WTC11 (cell line): ENCODE data around the gene ZCCHC2. TPM values are rescaled to one million over a fixed set of nuclear protein-coding genes. Genes with fewer than 3 reads are reported as not detected.

Experiments
- ATAC-seq: fragments of 200-7000 bp; cut with Tn5 transposase; 2 replicates; pipeline ENCODE4 v1.10.0; 2021; ENCODE audit warnings: mild to moderate bottlenecking, moderate library complexity
- CTCF ChIA-PET: fragments of 300-600 bp; sonication (Branson Sonifier 250); formaldehyde crosslinking; loops from one replicate; lab custom pipeline; 2021; ENCODE audit warnings: antibody characterized with exemption; lab: Charles Lee
- POLR2A ChIA-PET: fragments of 350-600 bp; sonication (Branson Sonifier 250); formaldehyde crosslinking; loops from one replicate; lab custom pipeline; 2021; ENCODE audit warnings: antibody characterized with exemption; lab: Charles Lee
- DNase-seq: peaks from one replicate; pipeline ENCODE4 v3.0.0; 2021; ENCODE audit warnings: low spot score
- H3K27ac Mint-ChIP-seq: 2 replicates; pipeline ENCODE4 v1.8.0; 2021; ENCODE audit warnings: mixed read lengths
- H3K27me3 Mint-ChIP-seq: 2 replicates; pipeline ENCODE4 v1.8.0; 2021; ENCODE audit warnings: low read depth, mild to moderate bottlenecking, moderate library complexity, mixed read lengths
- H3K36me3 Mint-ChIP-seq: 2 replicates; pipeline ENCODE4 v1.8.0; 2021; ENCODE audit warnings: mixed read lengths
- H3K4me1 Mint-ChIP-seq: 2 replicates; pipeline ENCODE4 v1.8.0; 2022; ENCODE audit warnings: mixed read lengths
- H3K4me3 Mint-ChIP-seq: 2 replicates; pipeline ENCODE4 v1.8.0; 2021; ENCODE audit warnings: mild to moderate bottlenecking, moderate library complexity, mixed read lengths
- H3K9me3 Mint-ChIP-seq: 2 replicates; pipeline ENCODE4 v1.8.0; 2021; ENCODE audit warnings: mixed read lengths
- FOXJ3 ChIP-seq: sonication (generic); formaldehyde crosslinking; IDR thresholded peaks from 2 replicates; pipeline ENCODE4 v1.9.0; 2021; ENCODE audit warnings: missing genetic modification reagents, mild to moderate bottlenecking, borderline replicate concordance
- SMAD4 ChIP-seq: sonication (generic); formaldehyde crosslinking; IDR thresholded peaks from 2 replicates; pipeline ENCODE4 v1.8.0; 2022; ENCODE audit warnings: mild to moderate bottlenecking, missing genetic modification reagents
- TEAD4 ChIP-seq: sonication (generic); formaldehyde crosslinking; IDR thresholded peaks from 2 replicates; pipeline ENCODE4 v1.8.0; 2022; ENCODE audit warnings: mild to moderate bottlenecking, missing genetic modification reagents
- ZNF396 ChIP-seq: fragments of 250-450 bp; sonication (Bioruptor Pico); IDR thresholded peaks from 2 replicates; pipeline ENCODE4 v1.8.0; 2021; ENCODE audit warnings: mild to moderate bottlenecking, moderate library complexity, borderline replicate concordance
- total RNA-seq: library from RNA; stranded (reverse); gene quantifications from 3 replicates; pipeline ENCODE4 v1.2.3, GENCODE V29; 2021
- TF ChIP-seq, protein P1 (sequence below): sonication (generic); formaldehyde crosslinking; IDR thresholded peaks from 2 replicates; pipeline ENCODE4 v1.8.0; 2022; ENCODE audit warnings: mild to moderate bottlenecking, missing genetic modification reagents
- TF ChIP-seq, protein P2 (sequence below): fragments of 200-600 bp; IDR thresholded peaks from 2 replicates; pipeline ENCODE4 v1.8.0; 2022; ENCODE audit warnings: antibody characterized with exemption
- TF ChIP-seq, protein P3 (sequence below): sonication (generic); formaldehyde crosslinking; IDR thresholded peaks from 2 replicates; pipeline ENCODE4 v1.8.1; 2022; ENCODE audit warnings: low read depth, missing genetic modification reagents, borderline replicate concordance
- TF ChIP-seq, protein P4 (sequence below): sonication (generic); formaldehyde crosslinking; conservative IDR thresholded peaks from 2 replicates; pipeline ENCODE4 v1.8.1; 2022; ENCODE audit warnings: mild to moderate bottlenecking, missing genetic modification reagents
- TF ChIP-seq, protein P5 (sequence below): sonication (generic); formaldehyde crosslinking; IDR thresholded peaks from 2 replicates; pipeline ENCODE4 v1.8.1; 2023; ENCODE audit warnings: mild to moderate bottlenecking, missing genetic modification reagents, moderate library complexity
- TF ChIP-seq, protein P6 (sequence below): sonication (generic); formaldehyde crosslinking; IDR thresholded peaks from 2 replicates; pipeline ENCODE4 v1.8.0; 2023; ENCODE audit warnings: missing genetic modification reagents
- TF ChIP-seq, protein P7 (sequence below): sonication (generic); formaldehyde crosslinking; IDR thresholded peaks from 2 replicates; pipeline ENCODE4 v1.8.0; 2022; ENCODE audit warnings: mild to moderate bottlenecking, missing genetic modification reagents
- TF ChIP-seq, protein P8 (sequence below): fragments of 250-450 bp; sonication (Bioruptor Pico); IDR thresholded peaks from 2 replicates; pipeline ENCODE4 v1.9.0; 2021; ENCODE audit warnings: mild to moderate bottlenecking, borderline replicate concordance
- TF ChIP-seq, protein P9 (sequence below): sonication (generic); formaldehyde crosslinking; IDR thresholded peaks from 2 replicates; pipeline ENCODE4 v1.8.0; 2022; ENCODE audit warnings: mild to moderate bottlenecking, missing genetic modification reagents

ZCCHC2 gene
- total RNA-seq, 1 experiment from 2014 or later: 18.8 TPM

DNA sequence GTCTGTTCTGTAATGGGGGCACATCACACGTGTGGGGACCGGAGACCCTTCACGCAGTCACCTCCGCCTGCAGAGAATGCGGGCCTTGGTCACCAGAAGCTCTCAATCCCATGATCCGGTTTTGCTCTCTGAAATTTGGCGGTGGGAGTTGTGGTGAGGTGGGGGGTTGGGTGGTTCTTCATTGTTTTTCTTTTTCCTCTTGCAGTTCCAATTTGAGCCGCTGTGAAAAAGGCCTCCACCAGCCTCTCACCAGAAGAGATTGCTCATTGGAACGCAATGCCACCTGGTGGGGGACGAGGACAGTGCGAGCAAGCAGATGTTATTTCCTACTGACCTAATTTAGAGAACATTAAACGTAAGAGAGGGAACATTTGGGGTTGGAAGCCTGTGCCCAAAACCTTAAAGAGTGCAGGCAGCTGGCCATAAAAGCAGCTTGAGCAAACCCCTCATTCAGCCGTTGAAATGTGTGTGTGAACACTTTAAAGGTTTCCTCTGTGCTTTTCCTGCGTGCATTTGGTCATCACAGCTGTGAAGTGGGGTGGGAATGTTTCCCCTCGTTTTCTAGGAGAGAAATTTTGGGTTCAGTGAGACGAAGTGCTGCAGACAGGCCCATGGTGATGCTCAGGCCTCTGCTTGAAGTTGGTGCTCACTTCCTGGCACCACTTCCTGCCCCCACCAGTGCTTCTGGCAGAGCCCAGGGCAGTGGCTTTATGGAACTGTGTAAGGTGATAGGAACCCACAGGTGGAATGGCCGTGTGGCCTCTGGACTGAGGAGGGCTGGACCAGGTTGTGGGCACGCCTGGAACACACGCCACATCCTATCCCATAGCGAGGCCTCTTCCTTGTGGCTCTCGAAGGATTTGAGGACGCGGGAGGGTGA is 61.7 kb downstream of the ZCCHC2 start (continued):
- TF ChIP-seq, protein P1, sequence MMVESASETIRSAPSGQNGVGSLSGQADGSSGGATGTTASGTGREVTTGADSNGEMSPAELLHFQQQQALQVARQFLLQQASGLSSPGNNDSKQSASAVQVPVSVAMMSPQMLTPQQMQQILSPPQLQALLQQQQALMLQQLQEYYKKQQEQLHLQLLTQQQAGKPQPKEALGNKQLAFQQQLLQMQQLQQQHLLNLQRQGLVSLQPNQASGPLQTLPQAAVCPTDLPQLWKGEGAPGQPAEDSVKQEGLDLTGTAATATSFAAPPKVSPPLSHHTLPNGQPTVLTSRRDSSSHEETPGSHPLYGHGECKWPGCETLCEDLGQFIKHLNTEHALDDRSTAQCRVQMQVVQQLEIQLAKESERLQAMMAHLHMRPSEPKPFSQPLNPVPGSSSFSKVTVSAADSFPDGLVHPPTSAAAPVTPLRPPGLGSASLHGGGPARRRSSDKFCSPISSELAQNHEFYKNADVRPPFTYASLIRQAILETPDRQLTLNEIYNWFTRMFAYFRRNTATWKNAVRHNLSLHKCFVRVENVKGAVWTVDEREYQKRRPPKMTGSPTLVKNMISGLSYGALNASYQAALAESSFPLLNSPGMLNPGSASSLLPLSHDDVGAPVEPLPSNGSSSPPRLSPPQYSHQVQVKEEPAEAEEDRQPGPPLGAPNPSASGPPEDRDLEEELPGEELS (CRISPR knock-in tag): peak; percentile 19; the same call in 1 of the 2 replicates
- TF ChIP-seq, protein P2, sequence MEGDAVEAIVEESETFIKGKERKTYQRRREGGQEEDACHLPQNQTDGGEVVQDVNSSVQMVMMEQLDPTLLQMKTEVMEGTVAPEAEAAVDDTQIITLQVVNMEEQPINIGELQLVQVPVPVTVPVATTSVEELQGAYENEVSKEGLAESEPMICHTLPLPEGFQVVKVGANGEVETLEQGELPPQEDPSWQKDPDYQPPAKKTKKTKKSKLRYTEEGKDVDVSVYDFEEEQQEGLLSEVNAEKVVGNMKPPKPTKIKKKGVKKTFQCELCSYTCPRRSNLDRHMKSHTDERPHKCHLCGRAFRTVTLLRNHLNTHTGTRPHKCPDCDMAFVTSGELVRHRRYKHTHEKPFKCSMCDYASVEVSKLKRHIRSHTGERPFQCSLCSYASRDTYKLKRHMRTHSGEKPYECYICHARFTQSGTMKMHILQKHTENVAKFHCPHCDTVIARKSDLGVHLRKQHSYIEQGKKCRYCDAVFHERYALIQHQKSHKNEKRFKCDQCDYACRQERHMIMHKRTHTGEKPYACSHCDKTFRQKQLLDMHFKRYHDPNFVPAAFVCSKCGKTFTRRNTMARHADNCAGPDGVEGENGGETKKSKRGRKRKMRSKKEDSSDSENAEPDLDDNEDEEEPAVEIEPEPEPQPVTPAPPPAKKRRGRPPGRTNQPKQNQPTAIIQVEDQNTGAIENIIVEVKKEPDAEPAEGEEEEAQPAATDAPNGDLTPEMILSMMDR: peak; percentile 80
- TF ChIP-seq, protein P3, sequence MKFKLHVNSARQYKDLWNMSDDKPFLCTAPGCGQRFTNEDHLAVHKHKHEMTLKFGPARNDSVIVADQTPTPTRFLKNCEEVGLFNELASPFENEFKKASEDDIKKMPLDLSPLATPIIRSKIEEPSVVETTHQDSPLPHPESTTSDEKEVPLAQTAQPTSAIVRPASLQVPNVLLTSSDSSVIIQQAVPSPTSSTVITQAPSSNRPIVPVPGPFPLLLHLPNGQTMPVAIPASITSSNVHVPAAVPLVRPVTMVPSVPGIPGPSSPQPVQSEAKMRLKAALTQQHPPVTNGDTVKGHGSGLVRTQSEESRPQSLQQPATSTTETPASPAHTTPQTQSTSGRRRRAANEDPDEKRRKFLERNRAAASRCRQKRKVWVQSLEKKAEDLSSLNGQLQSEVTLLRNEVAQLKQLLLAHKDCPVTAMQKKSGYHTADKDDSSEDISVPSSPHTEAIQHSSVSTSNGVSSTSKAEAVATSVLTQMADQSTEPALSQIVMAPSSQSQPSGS (CRISPR knock-in tag): no peak
- TF ChIP-seq ZNF396 (CRISPR knock-in tag): no peak
- TF ChIP-seq, protein P4, sequence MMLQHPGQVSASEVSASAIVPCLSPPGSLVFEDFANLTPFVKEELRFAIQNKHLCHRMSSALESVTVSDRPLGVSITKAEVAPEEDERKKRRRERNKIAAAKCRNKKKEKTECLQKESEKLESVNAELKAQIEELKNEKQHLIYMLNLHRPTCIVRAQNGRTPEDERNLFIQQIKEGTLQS (CRISPR knock-in tag): no peak
- TF ChIP-seq TEAD4 (CRISPR knock-in tag): no peak
- TF ChIP-seq, protein P5, sequence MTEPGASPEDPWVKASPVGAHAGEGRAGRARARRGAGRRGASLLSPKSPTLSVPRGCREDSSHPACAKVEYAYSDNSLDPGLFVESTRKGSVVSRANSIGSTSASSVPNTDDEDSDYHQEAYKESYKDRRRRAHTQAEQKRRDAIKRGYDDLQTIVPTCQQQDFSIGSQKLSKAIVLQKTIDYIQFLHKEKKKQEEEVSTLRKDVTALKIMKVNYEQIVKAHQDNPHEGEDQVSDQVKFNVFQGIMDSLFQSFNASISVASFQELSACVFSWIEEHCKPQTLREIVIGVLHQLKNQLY (CRISPR knock-in tag): no peak
- TF ChIP-seq, protein P6, sequence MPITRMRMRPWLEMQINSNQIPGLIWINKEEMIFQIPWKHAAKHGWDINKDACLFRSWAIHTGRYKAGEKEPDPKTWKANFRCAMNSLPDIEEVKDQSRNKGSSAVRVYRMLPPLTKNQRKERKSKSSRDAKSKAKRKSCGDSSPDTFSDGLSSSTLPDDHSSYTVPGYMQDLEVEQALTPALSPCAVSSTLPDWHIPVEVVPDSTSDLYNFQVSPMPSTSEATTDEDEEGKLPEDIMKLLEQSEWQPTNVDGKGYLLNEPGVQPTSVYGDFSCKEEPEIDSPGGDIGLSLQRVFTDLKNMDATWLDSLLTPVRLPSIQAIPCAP (CRISPR knock-in tag): no peak
- TF ChIP-seq, protein P7, sequence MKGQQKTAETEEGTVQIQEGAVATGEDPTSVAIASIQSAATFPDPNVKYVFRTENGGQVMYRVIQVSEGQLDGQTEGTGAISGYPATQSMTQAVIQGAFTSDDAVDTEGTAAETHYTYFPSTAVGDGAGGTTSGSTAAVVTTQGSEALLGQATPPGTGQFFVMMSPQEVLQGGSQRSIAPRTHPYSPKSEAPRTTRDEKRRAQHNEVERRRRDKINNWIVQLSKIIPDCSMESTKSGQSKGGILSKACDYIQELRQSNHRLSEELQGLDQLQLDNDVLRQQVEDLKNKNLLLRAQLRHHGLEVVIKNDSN (CRISPR knock-in tag): no peak

DNA sequence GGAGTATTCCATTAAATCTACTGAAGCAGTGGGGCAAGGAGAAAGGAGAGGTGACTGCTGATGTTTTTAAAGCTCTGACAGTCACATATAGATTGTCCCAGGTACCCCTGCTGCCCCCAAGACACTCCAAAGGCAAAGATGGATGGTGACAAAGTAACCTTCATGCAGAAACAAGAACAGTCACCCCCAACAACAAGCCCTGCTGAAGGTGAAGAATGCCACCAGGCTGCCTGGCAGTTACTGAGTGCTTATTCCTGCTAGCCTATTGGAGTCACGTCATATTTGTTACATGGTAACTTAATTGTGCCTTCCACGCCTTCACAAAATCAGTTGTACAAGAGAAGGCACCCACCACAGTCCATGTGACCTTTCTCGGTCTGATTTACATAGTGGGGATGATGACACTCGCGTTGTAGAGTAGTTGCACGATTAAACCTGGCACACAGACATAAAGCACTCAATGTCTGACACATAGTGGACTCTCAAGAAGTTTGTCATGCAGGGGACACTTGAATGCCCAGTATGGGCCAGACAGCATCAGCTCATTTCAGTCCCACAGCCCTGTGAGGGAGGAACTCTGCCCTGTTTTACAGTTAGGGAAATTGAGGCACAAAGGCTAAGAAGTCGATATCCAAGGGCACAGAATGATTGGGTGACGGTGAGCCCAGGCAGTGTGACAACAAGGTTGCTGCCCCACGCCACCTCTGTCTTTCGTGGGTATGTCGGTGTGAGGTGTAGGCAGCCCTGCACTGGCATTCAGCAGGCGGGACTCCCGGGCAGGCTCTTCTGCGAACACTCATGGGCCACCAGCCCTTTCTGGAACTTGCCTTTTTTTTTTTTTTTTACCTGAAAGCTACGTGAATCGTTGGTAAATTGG is 62.7 kb downstream of the ZCCHC2 start:
- H3K9me3 Mint-ChIP-seq: peaks cover 6% of the 10 kb centered on the region
- peaks cover 29% of the 10 kb centered on the region for H3K4me1 Mint-ChIP-seq
- DNase-seq (no peak), ATAC-seq (no peak)
- peaks cover 6% of the 10 kb centered on the region for H3K36me3 Mint-ChIP-seq
- POLR2A ChIA-PET: interaction anchor here (0.6 kb wide), 1 partner anchor 132 kb away, joined by 3 read pairs; no protein-coding TSS in a partner anchor
- H3K4me3 Mint-ChIP-seq: no peak overlapping the region
- no peak overlapping the region for H3K27ac Mint-ChIP-seq
- no peaks in the 10 kb centered on the region for H3K27me3 Mint-ChIP-seq
- CTCF ChIA-PET: interaction anchor here (0.6 to 3.2 kb wide), 11 partner anchors 10 to 503 kb away, joined by 3 to 26 read pairs (median 3); no protein-coding TSS in a partner anchor
- TF ChIP-seq, protein P8, sequence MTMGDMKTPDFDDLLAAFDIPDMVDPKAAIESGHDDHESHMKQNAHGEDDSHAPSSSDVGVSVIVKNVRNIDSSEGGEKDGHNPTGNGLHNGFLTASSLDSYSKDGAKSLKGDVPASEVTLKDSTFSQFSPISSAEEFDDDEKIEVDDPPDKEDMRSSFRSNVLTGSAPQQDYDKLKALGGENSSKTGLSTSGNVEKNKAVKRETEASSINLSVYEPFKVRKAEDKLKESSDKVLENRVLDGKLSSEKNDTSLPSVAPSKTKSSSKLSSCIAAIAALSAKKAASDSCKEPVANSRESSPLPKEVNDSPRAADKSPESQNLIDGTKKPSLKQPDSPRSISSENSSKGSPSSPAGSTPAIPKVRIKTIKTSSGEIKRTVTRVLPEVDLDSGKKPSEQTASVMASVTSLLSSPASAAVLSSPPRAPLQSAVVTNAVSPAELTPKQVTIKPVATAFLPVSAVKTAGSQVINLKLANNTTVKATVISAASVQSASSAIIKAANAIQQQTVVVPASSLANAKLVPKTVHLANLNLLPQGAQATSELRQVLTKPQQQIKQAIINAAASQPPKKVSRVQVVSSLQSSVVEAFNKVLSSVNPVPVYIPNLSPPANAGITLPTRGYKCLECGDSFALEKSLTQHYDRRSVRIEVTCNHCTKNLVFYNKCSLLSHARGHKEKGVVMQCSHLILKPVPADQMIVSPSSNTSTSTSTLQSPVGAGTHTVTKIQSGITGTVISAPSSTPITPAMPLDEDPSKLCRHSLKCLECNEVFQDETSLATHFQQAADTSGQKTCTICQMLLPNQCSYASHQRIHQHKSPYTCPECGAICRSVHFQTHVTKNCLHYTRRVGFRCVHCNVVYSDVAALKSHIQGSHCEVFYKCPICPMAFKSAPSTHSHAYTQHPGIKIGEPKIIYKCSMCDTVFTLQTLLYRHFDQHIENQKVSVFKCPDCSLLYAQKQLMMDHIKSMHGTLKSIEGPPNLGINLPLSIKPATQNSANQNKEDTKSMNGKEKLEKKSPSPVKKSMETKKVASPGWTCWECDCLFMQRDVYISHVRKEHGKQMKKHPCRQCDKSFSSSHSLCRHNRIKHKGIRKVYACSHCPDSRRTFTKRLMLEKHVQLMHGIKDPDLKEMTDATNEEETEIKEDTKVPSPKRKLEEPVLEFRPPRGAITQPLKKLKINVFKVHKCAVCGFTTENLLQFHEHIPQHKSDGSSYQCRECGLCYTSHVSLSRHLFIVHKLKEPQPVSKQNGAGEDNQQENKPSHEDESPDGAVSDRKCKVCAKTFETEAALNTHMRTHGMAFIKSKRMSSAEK: no peak
- TF ChIP-seq FOXJ3 (CRISPR knock-in tag) (no peak), ZNF396 (CRISPR knock-in tag) (no peak), SMAD4 (CRISPR knock-in tag) (no peak)
- TF ChIP-seq, protein P9, sequence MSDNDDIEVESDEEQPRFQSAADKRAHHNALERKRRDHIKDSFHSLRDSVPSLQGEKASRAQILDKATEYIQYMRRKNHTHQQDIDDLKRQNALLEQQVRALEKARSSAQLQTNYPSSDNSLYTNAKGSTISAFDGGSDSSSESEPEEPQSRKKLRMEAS (CRISPR knock-in tag): no peak
- TF ChIP-seq, protein P1 (CRISPR knock-in tag): no peak
